ENCODE measurements around the gene ATP10A.

Gene ATP10A

DNA sequence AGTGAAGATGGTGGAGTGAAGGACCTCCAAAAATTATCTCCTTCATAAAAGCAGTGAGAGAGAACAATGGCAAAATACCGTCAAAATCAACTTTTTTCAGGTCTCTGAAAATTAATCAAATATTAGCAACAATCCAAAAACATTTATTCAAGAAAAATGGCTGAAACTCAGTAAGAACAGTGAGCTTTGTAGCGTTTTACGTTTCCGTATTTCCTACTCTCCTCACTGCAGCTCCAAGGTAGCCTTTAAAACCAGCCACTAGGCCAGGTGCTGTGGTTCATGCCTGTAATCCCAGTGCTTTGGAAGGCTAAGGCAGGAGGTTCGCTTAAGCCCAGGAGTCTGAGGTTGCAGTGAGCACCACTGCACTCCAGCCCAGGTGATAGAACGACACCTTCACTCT lies 38.5 kb downstream of the ATP10A start:
- no peak for DNase-seq (ENCODE audit: low read depth)

- DNase-seq (ENCODE audit: low read depth): no peak
These were observed 50.3 kb downstream of the ATP10A start for GRCh38 chr15:25812845-25813244.

GRCh38 chr15:25812073-25812472 lies 51.1 kb downstream of the ATP10A start:
- no peak for DNase-seq (ENCODE audit: low read depth)

GRCh38 chr15:25811481-25811906 lies 51.6 kb downstream of the ATP10A start:
- DNase-seq (ENCODE audit: low read depth): no peak

DNA sequence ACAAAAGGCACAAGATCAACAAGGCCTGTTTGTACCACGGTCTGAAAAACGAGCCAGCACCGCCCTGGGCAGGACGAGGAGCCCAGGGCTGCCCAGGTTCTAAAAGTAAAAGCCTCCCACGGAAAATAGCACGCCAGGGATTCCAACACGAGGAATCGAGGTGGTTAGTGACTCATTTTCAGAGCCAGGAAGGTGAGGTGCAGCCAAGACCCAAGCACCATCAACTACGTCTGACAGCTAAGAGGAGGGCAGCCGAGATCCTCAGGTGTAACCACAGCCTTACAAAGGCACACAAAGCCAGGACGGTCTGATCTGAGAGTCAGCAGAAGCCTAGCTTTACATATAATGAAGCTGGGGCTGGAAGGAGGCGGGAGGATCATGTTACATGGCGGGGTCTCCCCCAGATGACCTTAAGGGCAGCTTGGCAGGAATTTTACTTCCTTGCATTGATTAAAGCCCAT lies 52.5 kb downstream of the ATP10A start:
- DNase-seq (ENCODE audit: low read depth): no peak

GRCh38 chr15:25810154-25810553 lies 53.0 kb downstream of the ATP10A start:
- no peak for DNase-seq (ENCODE audit: low read depth)

DNA sequence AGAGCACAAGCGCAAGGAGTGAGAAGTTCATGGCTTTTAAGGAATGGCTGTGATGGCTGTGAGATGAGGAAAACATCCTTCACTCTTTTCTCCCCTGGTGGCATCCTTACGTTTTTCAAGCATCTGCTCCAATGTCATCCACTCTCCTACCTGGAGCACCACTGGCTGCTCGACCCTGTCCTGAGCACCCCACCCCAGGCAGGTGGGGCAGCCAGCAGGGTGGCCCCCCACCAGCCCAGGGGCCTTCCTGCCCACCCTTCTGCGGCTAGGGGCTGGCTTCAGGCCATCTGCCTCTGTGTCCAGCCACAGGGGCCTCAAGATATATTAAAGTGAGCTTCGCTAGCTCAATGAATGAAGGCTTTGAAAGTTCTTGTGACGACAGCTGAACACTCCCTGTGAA lies 56.1 kb downstream of the ATP10A start:
- DNase-seq (ENCODE audit: low read depth): no peak

DNA sequence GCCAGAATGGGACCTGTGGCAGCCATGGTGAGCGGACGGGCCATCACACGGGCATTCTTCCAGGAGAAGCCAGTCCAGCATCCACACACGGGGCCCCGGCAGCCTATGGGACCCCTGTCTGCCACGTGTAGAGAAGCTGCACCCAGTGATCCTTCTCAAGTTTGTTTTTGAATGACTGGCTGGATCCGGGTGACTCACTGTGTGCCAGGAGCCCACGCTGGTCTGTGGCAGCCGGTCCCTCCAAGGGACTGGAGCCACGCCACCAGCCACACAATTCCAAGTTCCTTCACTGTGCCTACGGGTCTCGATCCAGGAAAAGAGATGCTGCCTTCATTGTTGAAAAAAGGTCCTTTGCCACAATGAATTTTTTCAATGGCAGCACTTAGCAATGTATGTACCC lies 58.1 kb downstream of the ATP10A start:
- no peak for DNase-seq (ENCODE audit: low read depth)

DNA sequence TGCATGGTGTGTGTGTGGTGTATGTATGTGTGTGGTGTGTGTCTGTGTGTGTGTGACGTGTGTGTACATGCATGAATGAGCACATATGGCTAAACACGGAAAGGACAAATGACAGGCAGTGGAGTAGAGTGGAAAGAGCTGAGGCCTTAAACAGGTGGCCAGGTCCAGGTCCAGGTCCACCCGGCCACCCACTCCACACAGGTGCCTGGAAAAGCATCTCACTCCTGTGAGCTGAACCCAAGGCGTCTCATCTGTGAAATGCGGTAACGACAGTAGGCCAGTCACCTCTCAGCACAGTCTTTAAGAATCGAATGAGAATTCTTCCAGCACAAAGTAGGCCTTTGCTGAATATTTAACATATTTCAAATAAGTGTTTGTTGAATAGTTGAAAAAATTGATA lies 58.7 kb downstream of the ATP10A start:
- no peak for DNase-seq (ENCODE audit: low read depth)

DNA sequence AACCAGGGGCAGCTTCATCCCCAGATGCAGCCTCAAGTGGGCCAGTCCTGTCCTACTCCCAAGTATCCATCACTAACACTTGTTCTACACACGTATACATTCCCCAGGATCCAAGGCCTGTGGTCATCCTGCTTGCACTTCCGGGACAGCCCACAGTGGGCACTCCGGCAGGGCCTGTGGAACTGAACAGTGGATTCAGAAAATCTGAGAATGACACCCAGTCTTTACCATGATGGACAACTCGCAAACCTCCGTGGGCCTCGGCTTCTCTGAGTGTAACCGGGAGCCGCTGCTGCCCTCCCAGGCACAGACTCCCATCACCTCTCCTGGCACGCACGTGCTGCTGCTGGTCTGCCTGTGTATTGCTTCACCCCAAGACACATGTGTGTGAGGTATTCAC lies 59.6 kb downstream of the ATP10A start:
- DNase-seq (ENCODE audit: low read depth): no peak

GRCh38 chr15:25803036-25803435 lies 60.1 kb downstream of the ATP10A start:
- no peak for DNase-seq (ENCODE audit: low read depth)

GRCh38 chr15:25802285-25802830 lies 60.8 kb downstream of the ATP10A start:
- no peak for DNase-seq (ENCODE audit: low read depth)

DNA sequence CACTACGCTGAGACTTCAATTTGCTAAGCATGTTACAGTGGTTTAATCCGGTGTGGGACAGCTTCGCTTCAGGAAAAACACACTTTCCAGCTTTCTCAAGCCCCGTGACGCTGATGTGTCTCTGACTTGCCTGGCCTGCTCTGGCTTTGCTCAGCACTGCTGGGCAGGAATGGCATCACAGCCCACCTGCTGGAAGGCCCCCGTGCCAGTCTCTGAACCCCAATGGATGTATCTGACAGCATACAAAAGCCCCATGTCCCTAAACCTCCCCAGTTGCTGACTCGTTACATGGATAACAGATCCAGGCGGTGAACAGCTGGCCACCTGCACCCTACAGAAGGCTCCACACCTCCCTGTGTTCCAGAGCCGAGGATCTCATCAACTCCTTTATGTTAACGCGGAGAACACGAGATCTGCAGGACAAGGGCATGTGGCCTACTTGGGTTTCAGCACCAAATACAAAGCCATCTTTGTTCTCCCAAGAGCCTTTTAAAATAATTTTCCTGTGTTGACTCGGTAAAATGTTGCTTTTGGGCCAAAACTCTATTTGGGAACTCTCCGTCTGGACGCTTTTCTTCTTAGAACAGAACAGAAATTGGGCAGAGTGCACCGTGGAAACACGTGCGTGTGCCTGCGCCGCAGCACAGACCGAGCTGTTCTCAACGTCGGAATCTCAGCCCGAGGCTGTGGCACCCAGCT lies 61.4 kb downstream of the ATP10A start:
- DNase-seq (ENCODE audit: low read depth): no peak

GRCh38 chr15:25800761-25801515 lies 62.2 kb downstream of the ATP10A start:
- no peak for DNase-seq (ENCODE audit: low read depth)

DNA sequence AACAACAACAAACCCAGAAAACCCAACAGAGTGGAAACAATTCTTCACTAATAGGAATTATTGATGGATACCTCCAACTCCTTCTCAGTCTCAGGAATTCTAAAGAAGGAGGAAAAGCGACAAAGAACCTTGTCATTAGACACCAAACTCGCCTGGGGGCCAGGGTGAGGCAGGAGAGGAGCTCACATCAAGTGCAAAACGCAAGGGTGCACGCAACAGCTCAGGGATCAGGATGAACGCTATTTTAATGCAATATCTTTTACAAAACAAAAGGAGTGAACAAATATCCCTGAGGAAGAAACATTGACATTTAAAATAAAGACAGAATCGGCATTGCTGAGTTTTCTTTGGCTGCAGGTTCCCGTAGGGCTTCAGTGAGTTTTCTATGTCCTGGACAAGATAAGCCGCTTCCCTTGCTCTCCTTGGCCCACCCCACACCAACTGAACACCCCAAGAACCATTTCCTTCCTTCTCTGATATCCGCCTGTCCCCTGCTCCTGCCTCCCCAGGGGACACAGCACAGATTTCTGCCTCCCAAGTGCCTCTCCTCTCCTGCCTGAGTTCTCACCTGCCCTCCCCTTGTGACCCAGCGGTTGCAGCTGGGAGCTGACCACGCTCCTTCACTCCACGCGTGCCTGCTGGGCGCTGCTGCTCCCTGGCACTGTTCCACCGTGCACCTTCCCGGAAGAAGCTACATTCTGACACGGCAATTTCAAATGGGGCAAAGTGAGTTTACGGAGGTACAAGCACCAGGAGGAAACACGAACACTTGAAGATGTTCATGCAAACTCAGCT lies 63.0 kb downstream of the ATP10A start:
- no peak for DNase-seq (ENCODE audit: low read depth)

GRCh38 chr15:25797936-25798901 lies 64.9 kb downstream of the ATP10A start:
- DNase-seq (ENCODE audit: low read depth): no peak

DNA sequence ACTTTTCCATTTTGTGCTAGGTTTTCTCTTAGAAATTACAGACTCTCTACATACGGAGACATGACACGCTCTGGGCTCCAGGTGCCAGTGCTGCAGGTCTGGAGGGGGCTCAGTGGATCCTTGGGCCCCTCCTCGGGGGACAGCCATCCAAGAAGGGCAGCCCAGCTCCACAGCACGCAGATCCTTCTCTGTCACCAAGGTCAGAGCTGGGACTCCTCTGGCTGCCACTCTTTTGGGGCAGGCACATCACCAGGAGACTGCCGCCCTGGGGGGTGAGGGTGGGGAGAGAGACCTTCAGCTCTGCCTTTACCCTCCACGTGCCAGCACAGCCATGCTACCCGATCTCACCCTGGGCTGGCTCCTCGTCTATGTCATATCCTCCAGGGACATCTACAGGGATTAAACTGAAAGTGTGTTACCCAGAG lies 65.6 kb downstream of the ATP10A start:
- no peak for DNase-seq (ENCODE audit: low read depth)

DNA sequence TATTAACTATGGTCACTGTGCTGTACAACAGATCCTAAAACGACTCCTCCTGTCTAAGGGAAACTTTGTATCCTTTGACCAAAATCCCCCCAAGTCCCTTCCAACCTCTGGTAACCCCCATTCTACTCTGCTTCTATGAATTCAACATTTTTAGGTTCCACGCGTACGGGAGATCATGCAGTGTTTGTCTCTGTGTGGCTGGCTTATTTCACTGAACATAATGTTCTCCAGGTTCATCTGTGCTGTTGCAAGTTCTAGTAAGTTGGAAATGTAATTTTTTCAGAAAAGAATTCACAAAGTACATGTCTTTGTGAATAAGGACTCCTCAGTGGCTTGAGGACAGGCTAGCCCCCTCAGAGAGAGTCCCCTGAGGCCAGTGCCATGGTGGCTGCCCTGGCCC lies 66.1 kb downstream of the ATP10A start:
- DNase-seq (ENCODE audit: low read depth): no peak

GRCh38 chr15:25796395-25796794 lies 66.7 kb downstream of the ATP10A start:
- DNase-seq (ENCODE audit: low read depth): no peak

GRCh38 chr15:25795712-25796111 lies 67.4 kb downstream of the ATP10A start:
- no peak for DNase-seq (ENCODE audit: low read depth)

GRCh38 chr15:25795061-25795460 lies 68.1 kb downstream of the ATP10A start:
- no peak for DNase-seq (ENCODE audit: low read depth)
